ENCODE data around the gene RAPGEF4. TPM values are rescaled to one million over a fixed set of nuclear protein-coding genes. Genes with fewer than 3 reads are reported as not detected.

The RAPGEF4 gene
- polyA plus RNA-seq, 1 experiment: 1.3 TPM

- CTCF ChIA-PET: interaction anchor here (0.5 to 4.7 kb wide), 6 partner anchors 52 to 231 kb away, joined by 3 to 31 read pairs (median 5); no protein-coding TSS in a partner anchor
- Histone ChIP-seq H3K4me3 (ENCODE audit: low read depth, low read length) (no peak overlapping the region), H3K27me3 (ENCODE audit: control insufficient read depth, insufficient read depth, low read length) (no peaks in the 10 kb centered on the region), H3K9me3 (ENCODE audit: control insufficient read depth, insufficient read depth, low read length) (no peaks in the 10 kb centered on the region), H3K27ac (ENCODE audit: low read depth, low read length) (no peak overlapping the region)
- POLR2A ChIA-PET: interaction anchor here (0.6 to 2.3 kb wide), 11 partner anchors 9 to 1802 kb away, joined by 3 to 17 read pairs (median 5); no protein-coding TSS in a partner anchor
- DNase-seq (ENCODE audit: low read depth, low spot score): no peak
- no peak for TF ChIP-seq CTCF (IDR thresholded peaks at IDR 0.05; ENCODE audit: low read depth, low read length)
Measured at GRCh38 chr2:173079141-173079540, 343.5 kb downstream of the RAPGEF4 start.

GRCh38 chr2:173079973-173080860, 344.6 kb downstream of the RAPGEF4 start:
- no peaks in the 10 kb centered on the region for H3K27me3 ChIP-seq (ENCODE audit: control insufficient read depth, insufficient read depth, low read length)
- H3K4me3 ChIP-seq (ENCODE audit: low read depth, low read length): no peak overlapping the region
- POLR2A ChIA-PET: interaction anchor here (0.6 to 2.3 kb wide), 15 partner anchors 8 to 1801 kb away, joined by 3 to 17 read pairs (median 4); no protein-coding TSS in a partner anchor
- no peak for TF ChIP-seq CTCF (IDR thresholded peaks at IDR 0.05; ENCODE audit: low read depth, low read length)
- H3K27ac ChIP-seq (ENCODE audit: low read depth, low read length): peak overlapping the region; percentile 92
- DNase-seq (ENCODE audit: low read depth, low spot score): peak; percentile 89
- CTCF ChIA-PET: interaction anchor here (1.0 to 4.7 kb wide), 4 partner anchors 53 to 148 kb away, joined by 4 to 31 read pairs (median 10); no protein-coding TSS in a partner anchor
- H3K9me3 ChIP-seq (ENCODE audit: control insufficient read depth, insufficient read depth, low read length): no peaks in the 10 kb centered on the region

- no peak for TF ChIP-seq CTCF (IDR thresholded peaks at IDR 0.05; ENCODE audit: low read depth, low read length)
- no peaks in the 10 kb centered on the region for H3K27me3 ChIP-seq (ENCODE audit: control insufficient read depth, insufficient read depth, low read length)
- ChIA-PET POLR2A (no interaction called here), CTCF (no interaction called here)
- H3K9me3 ChIP-seq (ENCODE audit: control insufficient read depth, insufficient read depth, low read length): no peaks in the 10 kb centered on the region
- no peak overlapping the region for H3K4me3 ChIP-seq (ENCODE audit: low read depth, low read length)
- DNase-seq (ENCODE audit: low read depth, low spot score): no peak
- H3K27ac ChIP-seq (ENCODE audit: low read depth, low read length): peak overlapping the region; percentile 54
Measured at GRCh38 chr2:173086518-173087213, 351.0 kb downstream of the RAPGEF4 start.

- no peak for DNase-seq (ENCODE audit: low read depth, low spot score)
- CTCF ChIA-PET: no interaction called here
- no peak overlapping the region for H3K27ac ChIP-seq (ENCODE audit: low read depth, low read length)
- no peak for TF ChIP-seq CTCF (IDR thresholded peaks at IDR 0.05; ENCODE audit: low read depth, low read length)
- no peaks in the 10 kb centered on the region for H3K27me3 ChIP-seq (ENCODE audit: control insufficient read depth, insufficient read depth, low read length)
- no peak overlapping the region for H3K4me3 ChIP-seq (ENCODE audit: low read depth, low read length)
- POLR2A ChIA-PET: no interaction called here
- no peaks in the 10 kb centered on the region for H3K9me3 ChIP-seq (ENCODE audit: control insufficient read depth, insufficient read depth, low read length)
Measured at GRCh38 chr2:173087214-173087581, 351.6 kb downstream of the RAPGEF4 start.
